Ovary (tissue), 3 donors: Measurements from ENCODE around the gene RNASET2.

Experiments
- CTCF ChIP-seq, 3 donors: fragments of 450-650 bp in 2 of 3; fragments of 200-600 bp in 1 of 3; IDR thresholded peaks; one replicate each; pipeline versions ENCODE4 v1.5.1 to v1.8.0; 2016 to 2022; ENCODE audit warnings: antibody characterized with exemption in 3 of 3, mild to moderate bottlenecking in 1 of 3
- EP300 ChIP-seq: sonication (generic); formaldehyde crosslinking; IDR thresholded peaks from one replicate; pipeline ENCODE4 v1.6.1; 2017; ENCODE audit warnings: antibody characterized with exemption
- POLR2A ChIP-seq: fragments of 450-650 bp; IDR thresholded peaks from one replicate; pipeline ENCODE4 v1.6.1; 2017; ENCODE audit warnings: antibody characterized with exemption, mild to moderate bottlenecking, moderate library complexity
- donor health status: DM: no; HTN: no; CAD: no.

- TF ChIP-seq POLR2A (no peak), CTCF (IDR thresholded peaks at IDR 0.05) (no peak), EP300 (no peak)
These were observed 53.3 kb downstream of the RNASET2 start for GRCh38 chr6:166903027-166903426.
